Mammary epithelial cell (primary cell): ENCODE data around the gene PDE9A.

Experiments
- CTCF ChIP-seq, 2 donors: IDR thresholded peaks in 1 of 2; conservative IDR thresholded peaks in 1 of 2; 2 replicates each; pipeline ENCODE4 v1.5.1; 2011 to 2012; ENCODE audit warnings: inconsistent platforms in 2 of 2, low read length in 2 of 2, mild to moderate bottlenecking in 2 of 2, control low read depth in 1 of 2, low read depth in 1 of 2; ENCODE audit not compliant: insufficient read depth in 1 of 2; ENCODE audit errors: extremely low read depth in 1 of 2
- EZH2 ChIP-seq: IDR thresholded peaks from 2 replicates; pipeline ENCODE4 v1.6.1; 2012; ENCODE audit warnings: low read length, inconsistent platforms, borderline replicate concordance

- TF ChIP-seq CTCF (conservative IDR thresholded peaks at IDR 0.05 in 1 of 2, IDR thresholded peaks at IDR 0.05 in 1 of 2; ENCODE audit: extremely low read depth in 1 of 2, insufficient read depth in 1 of 2, low read depth in 1 of 2, low read length in 2 of 2) (no peak), EZH2 (no peak)
Measured at GRCh38 chr21:42755766-42756579, 102.6 kb downstream of the PDE9A start.
